NCI-H526 (cell line): Measurements from ENCODE around the gene LHX4.

Source experiments
- DNase-seq, 2 experiments: peaks; one replicate each; lab custom pipeline; 2025; lab: John Stamatoyannopoulos, UW

LHX4 gene

DNA sequence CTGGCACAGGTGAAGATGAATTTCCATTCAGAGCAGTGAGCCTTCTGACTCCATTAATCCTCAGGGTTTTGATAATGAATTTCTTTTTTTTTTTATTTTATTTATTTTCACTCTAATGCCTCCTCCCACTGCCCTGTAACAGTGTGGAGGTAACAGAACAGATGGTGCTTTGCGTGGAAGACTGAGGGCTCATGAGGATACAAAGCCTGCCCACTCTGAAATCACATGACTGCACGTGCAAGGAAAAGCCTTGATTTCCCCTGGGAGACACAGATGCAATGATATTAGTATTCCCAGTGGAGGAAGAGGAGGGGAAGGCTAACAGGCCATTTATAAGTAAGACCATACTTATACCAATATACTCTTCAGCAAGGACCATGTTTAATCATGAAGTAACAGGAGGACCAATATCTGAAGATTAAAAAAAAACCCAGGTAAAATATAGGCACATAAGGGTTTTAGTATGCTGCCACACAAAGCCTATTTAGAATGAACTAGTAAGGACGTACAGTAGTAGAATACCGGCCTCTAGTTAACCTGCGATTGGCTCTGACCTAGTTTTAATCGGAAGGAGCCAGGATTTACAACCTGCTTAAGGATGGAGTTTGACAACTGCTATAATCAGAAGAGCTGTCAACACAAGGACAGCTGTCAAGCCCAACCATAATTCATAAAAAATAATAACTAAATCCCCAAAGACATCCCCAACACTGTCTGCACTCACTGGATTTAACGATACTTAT lies 69.6 kb downstream of the LHX4 start:
- DNase-seq, result no peak

- DNase-seq, result no peak
Observed at GRCh38 chr1:180301135-180301742, 71.2 kb downstream of the LHX4 start.

DNA sequence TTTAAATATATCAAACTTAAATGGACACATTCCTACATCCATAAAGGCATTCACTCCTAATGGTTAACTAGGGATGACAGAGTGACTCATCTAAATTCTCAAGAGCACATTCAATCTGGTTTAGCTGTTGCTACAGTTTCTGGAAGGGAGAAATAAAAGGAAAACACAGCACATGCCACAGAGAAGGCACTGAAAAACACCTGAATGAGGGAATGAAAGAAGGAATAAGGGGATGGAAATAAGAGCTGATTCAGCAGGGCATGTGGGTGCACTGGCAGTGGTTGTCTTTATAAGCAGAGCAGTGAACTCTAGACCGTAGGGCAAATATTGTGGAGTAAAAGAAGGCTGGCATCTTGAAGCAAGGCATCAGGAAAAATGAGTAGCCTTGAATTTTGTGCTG lies 79.3 kb downstream of the LHX4 start:
- no peak for DNase-seq

GRCh38 chr1:180310095-180310494 lies 80.0 kb downstream of the LHX4 start:
- DNase-seq, result no peak

DNA sequence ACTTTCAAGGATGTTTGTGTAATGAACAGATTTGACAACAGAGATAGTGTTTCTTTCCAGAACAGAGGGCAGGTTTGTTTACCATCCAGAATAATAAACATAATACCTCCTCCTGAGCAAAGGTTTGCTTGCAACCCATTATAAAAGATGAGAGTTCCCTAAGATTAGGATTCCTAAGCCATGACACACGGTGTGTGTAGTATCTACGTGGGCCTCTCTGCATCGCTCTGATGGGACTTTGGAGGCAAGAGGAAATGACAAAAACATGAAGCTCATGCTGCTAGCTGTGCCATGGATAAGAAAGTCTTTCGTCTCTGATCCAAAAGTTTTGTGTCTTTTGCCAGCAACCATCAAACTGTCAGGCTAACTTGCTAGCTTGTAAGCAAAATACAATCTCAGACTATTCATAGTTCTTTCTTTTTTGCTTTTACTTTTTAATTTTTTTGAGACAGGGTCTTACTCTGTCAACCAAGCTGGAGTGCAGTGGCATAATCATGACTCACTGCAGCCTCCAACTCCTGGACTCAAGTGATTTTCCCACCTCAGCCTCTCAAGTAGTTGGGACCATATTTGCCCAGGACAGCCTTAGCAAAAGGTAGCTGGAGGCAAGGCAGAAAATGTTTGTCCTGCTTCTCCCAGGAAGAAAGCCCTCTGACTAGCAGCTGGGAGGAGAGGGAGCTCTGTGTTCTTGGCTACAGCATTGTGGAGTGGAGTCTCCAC lies 81.1 kb downstream of the LHX4 start:
- DNase-seq, result no peak

GRCh38 chr1:180312926-180313325 lies 82.9 kb downstream of the LHX4 start:
- no peak for DNase-seq

DNA sequence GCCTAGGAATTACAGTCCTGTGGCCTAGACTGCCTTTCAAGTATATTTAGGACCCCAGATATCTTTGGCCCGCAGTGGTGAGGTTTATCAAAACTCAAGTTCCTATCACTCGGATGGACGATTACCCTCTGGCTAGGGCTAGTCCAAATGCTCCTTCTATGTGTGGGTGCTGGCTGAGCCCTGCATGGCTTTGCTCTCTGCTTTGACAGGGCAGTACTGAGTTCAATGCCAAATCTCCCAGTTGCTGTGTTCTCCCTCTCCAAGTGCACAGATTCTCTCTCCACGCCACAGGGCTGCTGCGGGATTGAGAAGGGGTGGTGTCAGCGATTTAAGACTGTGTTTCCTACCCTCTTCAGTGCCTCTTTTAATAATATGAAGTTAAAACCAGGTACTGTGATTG lies 97.0 kb downstream of the LHX4 start:
- no peak for DNase-seq
